ENCODE results near the gene PFN3. TPM values are rescaled to one million over a fixed set of nuclear protein-coding genes. Genes with fewer than 3 reads are reported as not detected.
A peak's percentile ranks its signal among the peaks of the same experiment; 100 is the strongest.
"Not testable (repeated sequence)": the region's sequence is repeated elsewhere in the genome, so short reads cannot be mapped to it uniquely, and the experiment has no call there.

Gene PFN3
- total RNA-seq, 1 donor from 2014 or later: not detected

GRCh38 chr5:177367323-177367848 lies 33.1 kb downstream of the PFN3 start:
- DNase-seq (ENCODE audit: low spot score): no peak
- intact Hi-C loops (cut with DNase I): loop anchor here (5.0 kb wide), 1 partner anchor 50 kb away; no protein-coding TSS in a partner anchor

GRCh38 chr5:177366528-177367322 lies 33.7 kb downstream of the PFN3 start:
- intact Hi-C loops (cut with DNase I): loop anchor here (5.0 kb wide), 1 partner anchor 49 kb away; no protein-coding TSS in a partner anchor
- DNase-seq (ENCODE audit: low spot score): peak; percentile 91

GRCh38 chr5:177365845-177366527 lies 34.5 kb downstream of the PFN3 start:
- intact Hi-C loops (cut with DNase I): loop anchor here (5.0 kb wide), 1 partner anchor 49 kb away; no protein-coding TSS in a partner anchor
- DNase-seq (ENCODE audit: low spot score): no peak

- intact Hi-C loops (cut with DNase I): no loop called here
- no peak for DNase-seq (ENCODE audit: low spot score)
These were observed 36.1 kb downstream of the PFN3 start for GRCh38 chr5:177364159-177364962.

GRCh38 chr5:177363565-177363964 lies 36.9 kb downstream of the PFN3 start:
- intact Hi-C loops (cut with DNase I): no loop called here
- no peak for DNase-seq (ENCODE audit: low spot score)

- intact Hi-C loops (cut with DNase I): no loop called here
- peak; percentile 80 for DNase-seq (ENCODE audit: low spot score)
These were observed 37.6 kb downstream of the PFN3 start for GRCh38 chr5:177362610-177363507.

GRCh38 chr5:177362292-177362609 lies 38.2 kb downstream of the PFN3 start:
- DNase-seq (ENCODE audit: low spot score): peak; percentile 64
- intact Hi-C loops (cut with DNase I): no loop called here

GRCh38 chr5:177361418-177362291 lies 38.8 kb downstream of the PFN3 start:
- DNase-seq (ENCODE audit: low spot score): peak; percentile 81
- intact Hi-C loops (cut with DNase I): no loop called here

GRCh38 chr5:177360740-177361139 lies 39.7 kb downstream of the PFN3 start:
- intact Hi-C loops (cut with DNase I): not testable (repeated sequence)
- DNase-seq (ENCODE audit: low spot score): peak; percentile 70

- intact Hi-C loops (cut with DNase I): no loop called here
- DNase-seq (ENCODE audit: low spot score): no peak
These were observed 40.6 kb downstream of the PFN3 start for GRCh38 chr5:177359860-177360259.

GRCh38 chr5:177359451-177359851 lies 41.0 kb downstream of the PFN3 start:
- peak; percentile 71 for DNase-seq (ENCODE audit: low spot score)
- intact Hi-C loops (cut with DNase I): no loop called here

GRCh38 chr5:177358370-177358819 lies 42.1 kb downstream of the PFN3 start:
- peak; percentile 76 for DNase-seq (ENCODE audit: low spot score)

GRCh38 chr5:177357459-177358351 lies 42.8 kb downstream of the PFN3 start, which contains the start of gene RGS14:
TSS of gene RGS14 (plus strand) at chr5:177357924. CDS start at chr5:177358025, 101 bp downstream.
- intact Hi-C loops (cut with DNase I): no loop called here
- peak; percentile 83 for DNase-seq (ENCODE audit: low spot score)

More at GRCh38 chr5:177358370-177358819, 42.1 kb downstream of the PFN3 start:
- intact Hi-C loops (cut with DNase I): no loop called here

- intact Hi-C loops (cut with DNase I): no loop called here
- DNase-seq (ENCODE audit: low spot score): peak; percentile 55
These were observed 43.4 kb downstream of the PFN3 start for GRCh38 chr5:177357146-177357458.

- intact Hi-C loops (cut with DNase I): no loop called here
- no peak for DNase-seq (ENCODE audit: low spot score)
These were observed 43.7 kb downstream of the PFN3 start for GRCh38 chr5:177356746-177357145.

GRCh38 chr5:177355868-177356168 lies 44.6 kb downstream of the PFN3 start:
- intact Hi-C loops (cut with DNase I): no loop called here
- DNase-seq (ENCODE audit: low spot score): no peak
